ENCODE results near the gene NELL1. TPM values are rescaled to one million over a fixed set of nuclear protein-coding genes. Genes with fewer than 3 reads are reported as not detected.
"Not testable (repeated sequence)": the region's sequence is repeated elsewhere in the genome, so short reads cannot be mapped to it uniquely, and the experiment has no call there.

NELL1 gene
- polyA plus RNA-seq, 2 of the 4 experiments (the other 2 are of a cell fraction), result not detected

GRCh38 chr11:20862263-20862662 lies 192.9 kb downstream of the NELL1 start:
- H3K4me1 ChIP-seq; ATAC-seq; POLR2A ChIA-PET; FAIRE-seq; CTCF ChIA-PET; H3K27ac ChIP-seq; DNase-seq (ENCODE audit: low read depth in 1 of 2, low spot score in 1 of 2); H3K9me3 ChIP-seq; H3K4me2 ChIP-seq; H3K4me3 ChIP-seq: not testable (repeated sequence)
- WGBS (ENCODE audit: missing lambda C conversion rate), result 26% methylated on average over 6 of the region's 6 CpGs

- no peak overlapping the region for H3K27ac ChIP-seq
- FAIRE-seq (no peak), DNase-seq (ENCODE audit: low read depth in 1 of 2, low spot score in 1 of 2) (no peak), ATAC-seq (no peak)
- TF ChIP-seq PBX3 (IDR thresholded peaks at IDR 0.05) (no peak), MYC (IDR thresholded peaks at IDR 0.05; ENCODE audit: borderline replicate concordance, low read length) (no peak), TFCP2L1 (CRISPR knock-in tag; IDR thresholded peaks at IDR 0.05) (no peak), EP300 (IDR thresholded peaks at IDR 0.05) (no peak), PHF8 (IDR thresholded peaks at IDR 0.05; ENCODE audit: borderline replicate concordance, low read depth) (no peak), SMC3 (IDR thresholded peaks at IDR 0.05) (no peak), ZC3H11A (IDR thresholded peaks at IDR 0.05) (no peak), POLR2A (IDR thresholded peaks at IDR 0.05; ENCODE audit: low read length) (no peak), HES2 (IDR thresholded peaks at IDR 0.05) (no peak), ELK1 (IDR thresholded peaks at IDR 0.05; ENCODE audit: low read depth, low read length) (no peak), BHLHE40 (IDR thresholded peaks at IDR 0.05; ENCODE audit: low read depth, low read length) (no peak), HMGXB4 (CRISPR knock-in tag; IDR thresholded peaks at IDR 0.05; ENCODE audit: borderline replicate concordance) (no peak), EHF (CRISPR knock-in tag; IDR thresholded peaks at IDR 0.05) (no peak), SREBF2 (IDR thresholded peaks at IDR 0.05) (no peak), HDAC2 (IDR thresholded peaks at IDR 0.05) (no peak)
- H3K4me1 ChIP-seq, result no peaks in the 10 kb centered on the region
- H3K4me3 ChIP-seq, result no peak overlapping the region
- H3K9me3 ChIP-seq, result no peaks in the 10 kb centered on the region
- ChIA-PET CTCF (no interaction called here), POLR2A (no interaction called here)
- H3K4me2 ChIP-seq, result no peak overlapping the region
Observed at GRCh38 chr11:20864628-20865027, 195.2 kb downstream of the NELL1 start.

GRCh38 chr11:20865161-20865560 lies 195.8 kb downstream of the NELL1 start:
- Histone ChIP-seq H3K4me1 (no peaks in the 10 kb centered on the region), H3K4me2 (no peak overlapping the region), H3K27ac (no peak overlapping the region), H3K4me3 (no peak overlapping the region), H3K9me3 (no peaks in the 10 kb centered on the region)
- ChIA-PET CTCF (no interaction called here), POLR2A (no interaction called here)
- whole genome bisulfite sequencing (ENCODE audit: missing lambda C conversion rate), result 2% methylated on average over 4 of the region's 4 CpGs
- ATAC-seq (no peak), DNase-seq (ENCODE audit: low read depth in 1 of 2, low spot score in 1 of 2) (no peak), FAIRE-seq (no peak)
- TF ChIP-seq PHF8 (IDR thresholded peaks at IDR 0.05; ENCODE audit: borderline replicate concordance, low read depth) (no peak), ATOH8 (CRISPR knock-in tag; IDR thresholded peaks at IDR 0.05; ENCODE audit: low read depth) (no peak), FOSB (CRISPR knock-in tag; IDR thresholded peaks at IDR 0.05) (no peak), MYC (IDR thresholded peaks at IDR 0.05; ENCODE audit: borderline replicate concordance, low read length) (no peak), ESRRA (IDR thresholded peaks at IDR 0.05; ENCODE audit: borderline replicate concordance, low read length) (no peak), ZSCAN20 (CRISPR knock-in tag; IDR thresholded peaks at IDR 0.05) (no peak), NPAS2 (CRISPR knock-in tag; IDR thresholded peaks at IDR 0.05; ENCODE audit: borderline replicate concordance) (no peak), ZC3H11A (IDR thresholded peaks at IDR 0.05) (no peak), E2F6 (IDR thresholded peaks at IDR 0.05; ENCODE audit: borderline replicate concordance, low read depth) (no peak), EP300 (IDR thresholded peaks at IDR 0.05) (no peak), NFE2L2 (conservative IDR thresholded peaks at IDR 0.05; ENCODE audit: low read length) (no peak), POLR2AphosphoS2 (conservative IDR thresholded peaks at IDR 0.05; ENCODE audit: low read length) (no peak), BHLHE40 (IDR thresholded peaks at IDR 0.05; ENCODE audit: low read depth, low read length) (no peak), HOXB13 (CRISPR knock-in tag; IDR thresholded peaks at IDR 0.05; ENCODE audit: low read depth) (no peak), KDM1A (IDR thresholded peaks at IDR 0.05; ENCODE audit: low read depth) (no peak)

All from A549 (cell line).